Loucy (cell line): ENCODE data around the gene DCXR.

ENCODE experiments used
- H2AFZ ChIP-seq: fragments of 200-600 bp; sonication (generic); 2 replicates; pipeline ENCODE4 v1.6.0; 2016; ENCODE audit warnings: antibody characterized with exemption, mild to moderate bottlenecking, low read length, moderate library complexity
- H3F3A ChIP-seq: fragments of 200-600 bp; 2 replicates; pipeline ENCODE4 v1.6.0; 2016; ENCODE audit warnings: antibody characterized with exemption, low read depth, mild to moderate bottlenecking
- H3K27me3 ChIP-seq: fragments of 200-600 bp; sonication (generic); 2 replicates; pipeline ENCODE4 v1.6.1; 2014; ENCODE audit warnings: low read length, mild to moderate bottlenecking; ENCODE audit not compliant: insufficient read depth, poor library complexity, severe bottlenecking
- H3K36me3 ChIP-seq: fragments of 200-600 bp; sonication (generic); 2 replicates; pipeline ENCODE4 v1.6.1; 2016; ENCODE audit warnings: low read length; ENCODE audit not compliant: insufficient read depth
- H3K4me1 ChIP-seq: fragments of 200-600 bp; sonication (generic); 2 replicates; pipeline ENCODE4 v1.5.1; 2014; ENCODE audit warnings: low read length, mild to moderate bottlenecking; ENCODE audit not compliant: insufficient read depth, poor library complexity, severe bottlenecking
- H3K4me2 ChIP-seq: fragments of 200-600 bp; sonication (generic); 2 replicates; pipeline ENCODE4 v1.6.0; 2014; ENCODE audit warnings: antibody characterized with exemption, low read length, low read depth, mild to moderate bottlenecking; ENCODE audit not compliant: poor library complexity, severe bottlenecking
- H3K4me3 ChIP-seq: fragments of 200-600 bp; sonication (generic); 2 replicates; pipeline ENCODE4 v1.5.1; 2014; ENCODE audit warnings: low read length, mild to moderate bottlenecking, mixed read lengths; ENCODE audit not compliant: poor library complexity, severe bottlenecking
- H3K79me2 ChIP-seq: fragments of 200-600 bp; sonication (generic); 2 replicates; pipeline ENCODE4 v1.6.1; 2014; ENCODE audit warnings: low read length; ENCODE audit not compliant: insufficient read depth
- H3K9ac ChIP-seq: fragments of 200-600 bp; sonication (generic); 2 replicates; pipeline ENCODE4 v1.6.0; 2014; ENCODE audit warnings: mild to moderate bottlenecking, low read depth, low read length, moderate library complexity; ENCODE audit not compliant: poor library complexity, severe bottlenecking
- H3K9me2 ChIP-seq: fragments of 200-600 bp; sonication (generic); replicated peaks from 2 replicates; pipeline ENCODE4 v1.6.1; 2016; ENCODE audit warnings: low read depth, low read length, mixed read lengths
- H3K9me3 ChIP-seq: fragments of 200-600 bp; sonication (generic); 2 replicates; pipeline ENCODE4 v1.6.1; 2014; ENCODE audit warnings: mild to moderate bottlenecking, antibody characterized with exemption, low read length, low read depth; ENCODE audit not compliant: insufficient read depth
- H4K20me1 ChIP-seq: fragments of 200-600 bp; sonication (generic); 2 replicates; pipeline ENCODE4 v1.6.0; 2014; ENCODE audit warnings: antibody characterized with exemption, low read length, mild to moderate bottlenecking; ENCODE audit not compliant: insufficient read depth, poor library complexity, severe bottlenecking
- EZH2phosphoT487 ChIP-seq: fragments of 200-600 bp; IDR thresholded peaks from 2 replicates; pipeline ENCODE4 v1.6.1; 2018; ENCODE audit warnings: antibody characterized with exemption, mild to moderate bottlenecking, moderate library complexity, borderline replicate concordance
- TF ChIP-seq, protein P1 (sequence below): fragments of 200-600 bp; sonication (generic); conservative IDR thresholded peaks from 2 replicates; pipeline ENCODE4 v1.5.1; 2014; ENCODE audit warnings: mild to moderate bottlenecking, antibody characterized with exemption, low read length

DCXR gene

DNA sequence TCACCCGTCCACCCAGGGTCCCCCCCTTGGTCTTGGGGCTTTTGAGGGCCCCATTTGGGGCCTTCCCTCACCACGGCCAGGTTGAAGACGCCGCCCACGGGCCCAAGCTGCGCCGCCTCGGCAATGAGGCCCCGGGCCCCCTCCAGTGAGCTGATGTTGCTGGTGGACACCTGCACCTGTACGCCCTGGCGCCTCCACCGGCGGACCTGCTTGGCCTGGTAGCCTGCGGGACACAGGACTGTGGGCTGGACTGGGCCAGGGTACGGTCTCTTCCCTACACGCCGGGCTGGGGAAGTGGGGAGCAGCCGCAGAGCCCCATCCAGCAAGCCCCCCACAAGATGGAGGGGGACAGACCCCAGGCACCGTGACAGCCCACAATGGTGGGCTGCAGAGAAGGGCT, 45.0 kb upstream of the DCXR start:
- no peak overlapping the region for H3K9ac ChIP-seq
- TF ChIP-seq, protein P1, sequence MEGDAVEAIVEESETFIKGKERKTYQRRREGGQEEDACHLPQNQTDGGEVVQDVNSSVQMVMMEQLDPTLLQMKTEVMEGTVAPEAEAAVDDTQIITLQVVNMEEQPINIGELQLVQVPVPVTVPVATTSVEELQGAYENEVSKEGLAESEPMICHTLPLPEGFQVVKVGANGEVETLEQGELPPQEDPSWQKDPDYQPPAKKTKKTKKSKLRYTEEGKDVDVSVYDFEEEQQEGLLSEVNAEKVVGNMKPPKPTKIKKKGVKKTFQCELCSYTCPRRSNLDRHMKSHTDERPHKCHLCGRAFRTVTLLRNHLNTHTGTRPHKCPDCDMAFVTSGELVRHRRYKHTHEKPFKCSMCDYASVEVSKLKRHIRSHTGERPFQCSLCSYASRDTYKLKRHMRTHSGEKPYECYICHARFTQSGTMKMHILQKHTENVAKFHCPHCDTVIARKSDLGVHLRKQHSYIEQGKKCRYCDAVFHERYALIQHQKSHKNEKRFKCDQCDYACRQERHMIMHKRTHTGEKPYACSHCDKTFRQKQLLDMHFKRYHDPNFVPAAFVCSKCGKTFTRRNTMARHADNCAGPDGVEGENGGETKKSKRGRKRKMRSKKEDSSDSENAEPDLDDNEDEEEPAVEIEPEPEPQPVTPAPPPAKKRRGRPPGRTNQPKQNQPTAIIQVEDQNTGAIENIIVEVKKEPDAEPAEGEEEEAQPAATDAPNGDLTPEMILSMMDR = no peak
- no peak for TF ChIP-seq EZH2phosphoT487
- peaks cover 87% of the 10 kb centered on the region; the same call in 1 of the 2 replicates for H3K36me3 ChIP-seq
- H3K4me1 ChIP-seq = no peaks in the 10 kb centered on the region
- no peaks in the 10 kb centered on the region for H3K9me2 ChIP-seq
- H3F3A ChIP-seq = no peaks in the 10 kb centered on the region
- H3K4me3 ChIP-seq = no peak overlapping the region
- no peak overlapping the region for H3K4me2 ChIP-seq
- H3K27me3 ChIP-seq = no peaks in the 10 kb centered on the region
- no peaks in the 10 kb centered on the region for H3K9me3 ChIP-seq
- H3K79me2 ChIP-seq = no peaks in the 10 kb centered on the region
- H2AFZ ChIP-seq = no peak overlapping the region
- peaks cover 9% of the 10 kb centered on the region for H4K20me1 ChIP-seq

DNA sequence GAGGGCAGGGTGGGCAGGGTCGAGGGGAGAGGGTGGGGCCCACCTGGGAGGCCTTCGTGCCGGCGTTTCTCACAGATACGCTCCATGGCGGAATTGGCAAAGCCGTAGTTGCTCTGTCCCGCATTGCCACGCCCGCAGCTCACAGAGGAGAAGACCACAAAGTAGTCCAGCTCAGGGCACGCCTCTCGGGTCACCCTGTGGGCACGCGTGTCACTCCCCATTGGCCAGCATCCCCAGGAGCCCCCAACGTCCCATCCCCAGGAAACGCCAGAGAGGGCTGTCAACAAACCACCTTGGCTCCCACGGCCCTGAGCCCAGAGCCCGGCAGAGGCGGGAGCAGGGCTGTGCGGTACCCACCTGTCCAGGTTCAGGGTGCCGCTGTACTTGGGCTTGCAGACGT, 44.5 kb upstream of the DCXR start:
- Histone ChIP-seq H3K9me2 (no peaks in the 10 kb centered on the region), H3K36me3 (peaks cover 82% of the 10 kb centered on the region; the same call in 1 of the 2 replicates), H3K9me3 (no peaks in the 10 kb centered on the region), H3K9ac (no peak overlapping the region), H3K27me3 (no peaks in the 10 kb centered on the region), H3K4me1 (no peaks in the 10 kb centered on the region), H3K4me3 (no peak overlapping the region), H4K20me1 (peaks cover 9% of the 10 kb centered on the region), H3K4me2 (no peak overlapping the region), H2AFZ (no peak overlapping the region), H3K79me2 (no peaks in the 10 kb centered on the region), H3F3A (no peaks in the 10 kb centered on the region)
- no peak for TF ChIP-seq EZH2phosphoT487
- TF ChIP-seq, protein P1 = no peak

DNA sequence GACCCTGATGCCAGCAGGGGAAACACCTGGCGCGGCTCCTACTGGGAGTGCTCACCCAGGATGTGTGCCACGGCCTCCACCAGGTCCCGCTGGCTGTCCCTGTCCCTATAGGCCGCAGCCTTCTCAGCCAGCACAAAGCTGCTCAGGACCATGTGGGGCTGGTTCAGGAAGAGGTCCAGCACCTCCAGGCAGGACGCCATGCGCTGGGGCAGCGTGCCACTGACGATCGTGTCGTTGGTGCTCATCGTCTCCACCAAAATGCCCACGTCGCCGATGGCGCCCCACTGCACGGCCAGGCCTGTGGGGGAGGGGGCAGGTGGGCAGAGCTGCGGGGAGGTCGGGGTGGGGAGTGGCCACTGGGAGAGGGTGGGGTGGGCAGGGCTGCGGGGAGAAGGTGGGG, 44.0 kb upstream of the DCXR start:
- Histone ChIP-seq H3K27me3 (no peaks in the 10 kb centered on the region), H3K9me2 (no peaks in the 10 kb centered on the region), H3K9me3 (no peaks in the 10 kb centered on the region), H3K4me2 (no peak overlapping the region), H3K4me3 (no peak overlapping the region), H4K20me1 (peaks cover 9% of the 10 kb centered on the region), H3K9ac (no peak overlapping the region), H3K4me1 (no peaks in the 10 kb centered on the region), H3F3A (no peaks in the 10 kb centered on the region), H3K36me3 (peaks cover 78% of the 10 kb centered on the region; the same call in 1 of the 2 replicates), H3K79me2 (no peaks in the 10 kb centered on the region), H2AFZ (no peak overlapping the region)
- TF ChIP-seq, protein P1 = no peak
- TF ChIP-seq EZH2phosphoT487 = no peak
